Mesendoderm (in vitro differentiated cells): ENCODE data around the gene SPG11. TPM values are rescaled to one million over a fixed set of nuclear protein-coding genes. Genes with fewer than 3 reads are reported as not detected.

Experiments used
- DNase-seq: peaks from one replicate; pipeline ENCODE4 v3.0.0; 2013
- H2AK5ac ChIP-seq: 2 replicates; pipeline ENCODE4 v1.6.1; 2013; ENCODE audit warnings: low read length, inconsistent platforms
- H2BK120ac ChIP-seq: 2 replicates; pipeline ENCODE4 v1.6.1; 2013; ENCODE audit warnings: low read depth, mild to moderate bottlenecking, low read length, moderate library complexity, mixed read lengths
- H2BK15ac ChIP-seq: replicated peaks from 2 replicates; pipeline ENCODE4 v1.6.1; 2013; ENCODE audit warnings: low read depth, mild to moderate bottlenecking, moderate library complexity
- H2BK5ac ChIP-seq: 2 replicates; pipeline ENCODE4 v1.6.1; 2013; ENCODE audit warnings: low read length, inconsistent platforms
- H3K18ac ChIP-seq: 2 replicates; pipeline ENCODE4 v1.6.1; 2013; ENCODE audit warnings: mild to moderate bottlenecking, low read length, mixed read lengths
- H3K23ac ChIP-seq: one replicate; pipeline ENCODE4 v1.6.1; 2013; ENCODE audit warnings: low read length
- H3K27ac ChIP-seq: 2 replicates; pipeline ENCODE4 v1.5.1; 2013; ENCODE audit warnings: low read depth, mild to moderate bottlenecking, inconsistent platforms, low read length, moderate library complexity
- H3K27me3 ChIP-seq: 2 replicates; pipeline ENCODE4 v1.6.1; 2013; ENCODE audit warnings: low read length, control low read depth, mild to moderate bottlenecking, inconsistent platforms; ENCODE audit not compliant: insufficient read depth, poor library complexity
- H3K36me3 ChIP-seq: 2 replicates; pipeline ENCODE4 v1.6.1; 2013; ENCODE audit warnings: low read length, inconsistent platforms; ENCODE audit not compliant: control insufficient read depth, insufficient read depth
- H3K4ac ChIP-seq: one replicate; pipeline ENCODE4 v1.6.1; 2013; ENCODE audit warnings: low read depth, mild to moderate bottlenecking, low read length, moderate library complexity
- H3K4me1 ChIP-seq: 2 replicates; pipeline ENCODE4 v1.6.1; 2013; ENCODE audit warnings: low read depth, low read length, inconsistent platforms; ENCODE audit not compliant: control insufficient read depth
- H3K4me2 ChIP-seq: 2 replicates; pipeline ENCODE4 v1.6.1; 2013; ENCODE audit warnings: low read length
- H3K4me3 ChIP-seq: 2 replicates; pipeline ENCODE4 v1.5.1; 2013; ENCODE audit warnings: mild to moderate bottlenecking, low read length
- H3K56ac ChIP-seq: one replicate; pipeline ENCODE4 v1.6.1; 2013; ENCODE audit warnings: low read length
- H3K79me1 ChIP-seq: 2 replicates; pipeline ENCODE4 v1.6.1; 2013; ENCODE audit warnings: low read length, inconsistent platforms
- H3K79me2 ChIP-seq: 2 replicates; pipeline ENCODE4 v1.6.1; 2013; ENCODE audit warnings: mild to moderate bottlenecking, low read length; ENCODE audit not compliant: control insufficient read depth, insufficient read depth
- H3K9ac ChIP-seq: 2 replicates; pipeline ENCODE4 v1.6.1; 2013; ENCODE audit warnings: low read length, inconsistent platforms
- H4K5ac ChIP-seq: one replicate; pipeline ENCODE4 v1.6.1; 2013; ENCODE audit warnings: low read length
- H4K8ac ChIP-seq: one replicate; pipeline ENCODE4 v1.6.1; 2013; ENCODE audit warnings: low read depth, mild to moderate bottlenecking, control low read depth, low read length, moderate library complexity
- WGBS: extraction: QIAGEN DNeasy Blood & Tissue Kit; methylation state at CpG from one replicate; pipeline ENCODE4 v1.1.7; 2013; ENCODE audit warnings: low lambda C conversion rate, missing lambda C conversion rate; ENCODE audit not compliant: insufficient coverage; ENCODE audit errors: extremely low coverage; 5-methylcytosine and 5-hydroxymethylcytosine counted together
- polyA plus RNA-seq, 2 experiments: library from polyadenylated mRNA; stranded (reverse); fragments of 200-250 nt; gene quantifications; one replicate each; pipeline ENCODE4 v1.2.3, GENCODE V29; 2013

SPG11 gene, protein sequence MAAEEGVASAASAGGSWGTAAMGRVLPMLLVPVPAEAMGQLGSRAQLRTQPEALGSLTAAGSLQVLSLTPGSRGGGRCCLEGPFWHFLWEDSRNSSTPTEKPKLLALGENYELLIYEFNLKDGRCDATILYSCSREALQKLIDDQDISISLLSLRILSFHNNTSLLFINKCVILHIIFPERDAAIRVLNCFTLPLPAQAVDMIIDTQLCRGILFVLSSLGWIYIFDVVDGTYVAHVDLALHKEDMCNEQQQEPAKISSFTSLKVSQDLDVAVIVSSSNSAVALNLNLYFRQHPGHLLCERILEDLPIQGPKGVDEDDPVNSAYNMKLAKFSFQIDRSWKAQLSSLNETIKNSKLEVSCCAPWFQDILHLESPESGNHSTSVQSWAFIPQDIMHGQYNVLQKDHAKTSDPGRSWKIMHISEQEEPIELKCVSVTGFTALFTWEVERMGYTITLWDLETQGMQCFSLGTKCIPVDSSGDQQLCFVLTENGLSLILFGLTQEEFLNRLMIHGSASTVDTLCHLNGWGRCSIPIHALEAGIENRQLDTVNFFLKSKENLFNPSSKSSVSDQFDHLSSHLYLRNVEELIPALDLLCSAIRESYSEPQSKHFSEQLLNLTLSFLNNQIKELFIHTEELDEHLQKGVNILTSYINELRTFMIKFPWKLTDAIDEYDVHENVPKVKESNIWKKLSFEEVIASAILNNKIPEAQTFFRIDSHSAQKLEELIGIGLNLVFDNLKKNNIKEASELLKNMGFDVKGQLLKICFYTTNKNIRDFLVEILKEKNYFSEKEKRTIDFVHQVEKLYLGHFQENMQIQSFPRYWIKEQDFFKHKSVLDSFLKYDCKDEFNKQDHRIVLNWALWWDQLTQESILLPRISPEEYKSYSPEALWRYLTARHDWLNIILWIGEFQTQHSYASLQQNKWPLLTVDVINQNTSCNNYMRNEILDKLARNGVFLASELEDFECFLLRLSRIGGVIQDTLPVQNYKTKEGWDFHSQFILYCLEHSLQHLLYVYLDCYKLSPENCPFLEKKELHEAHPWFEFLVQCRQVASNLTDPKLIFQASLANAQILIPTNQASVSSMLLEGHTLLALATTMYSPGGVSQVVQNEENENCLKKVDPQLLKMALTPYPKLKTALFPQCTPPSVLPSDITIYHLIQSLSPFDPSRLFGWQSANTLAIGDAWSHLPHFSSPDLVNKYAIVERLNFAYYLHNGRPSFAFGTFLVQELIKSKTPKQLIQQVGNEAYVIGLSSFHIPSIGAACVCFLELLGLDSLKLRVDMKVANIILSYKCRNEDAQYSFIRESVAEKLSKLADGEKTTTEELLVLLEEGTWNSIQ (N-terminal part only)
- polyA plus RNA-seq (2013, experiment 1 of 2): 9.3 TPM
- polyA plus RNA-seq (2013, experiment 2 of 2): 10.2 TPM

DNA sequence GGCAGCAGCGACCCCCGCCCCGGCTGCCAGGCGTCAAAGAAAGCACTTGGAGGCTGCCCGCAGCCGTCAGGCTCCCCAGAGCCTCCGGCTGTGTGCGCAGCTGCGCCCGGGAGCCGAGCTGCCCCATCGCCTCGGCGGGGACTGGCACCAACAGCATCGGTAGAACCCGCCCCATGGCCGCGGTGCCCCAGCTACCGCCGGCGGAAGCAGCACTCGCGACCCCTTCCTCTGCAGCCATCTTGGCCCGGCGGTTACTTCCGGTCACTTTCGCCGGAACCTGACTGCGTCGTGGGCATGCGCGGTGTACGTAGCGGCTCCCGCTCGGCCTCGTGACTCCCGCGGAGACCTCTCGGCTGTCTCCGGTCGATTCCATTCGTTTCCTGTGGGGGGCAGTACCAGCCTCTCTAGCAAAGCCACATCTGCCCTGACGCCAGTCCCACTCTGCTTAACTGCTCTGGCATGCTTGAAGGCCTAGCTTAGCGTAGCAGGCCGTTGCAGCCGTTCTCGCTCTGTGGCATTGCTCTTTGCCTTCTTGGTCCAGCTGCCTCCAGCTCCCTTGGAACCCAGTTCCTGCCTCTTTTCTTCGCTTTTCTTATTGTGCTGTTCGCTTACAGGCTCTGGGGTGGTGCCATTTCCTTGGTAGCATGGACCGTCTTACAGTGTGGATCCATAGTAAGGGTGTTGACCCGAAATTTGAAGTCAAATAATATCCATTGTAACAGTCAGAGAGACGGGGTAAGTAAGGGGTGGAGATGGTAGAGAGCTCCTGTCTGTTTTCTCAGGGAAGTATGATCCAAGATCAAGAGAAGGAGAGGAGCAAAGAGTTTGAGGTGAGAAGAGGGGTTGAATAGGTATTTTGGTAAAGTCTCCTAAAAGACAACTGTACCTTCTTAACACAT, at the start of gene SPG11:
Gene SPG11, minus strand, starts transcription at position 253 of the 899 bp plus-strand sequence. Its CDS starts 15 bp downstream, at position 238.
- no peak within 1 kb of the TSS for H2AK5ac ChIP-seq
- H2BK120ac ChIP-seq: no peak within 1 kb of the TSS
- H3K79me2 ChIP-seq: peaks cover 2% of the 10 kb centered on the region
- H4K8ac ChIP-seq: no peak within 1 kb of the TSS
- no peak within 1 kb of the TSS for H2BK15ac ChIP-seq
- H3K27me3 ChIP-seq: no peaks in the 10 kb centered on the region
- H3K27ac ChIP-seq: peak within 1 kb of the TSS; percentile 58
- peaks cover 2% of the 10 kb centered on the region for H3K4me1 ChIP-seq
- peak within 1 kb of the TSS; percentile 8 for H2BK5ac ChIP-seq
- no CpG with 5 or more reads among the region's 53 CpGs for WGBS
- H3K9ac ChIP-seq: peak within 1 kb of the TSS; percentile 88
- H3K18ac ChIP-seq: peak within 1 kb of the TSS; percentile 39
- peak within 1 kb of the TSS; percentile 76 for H3K4ac ChIP-seq
- H3K36me3 ChIP-seq: no peaks in the 10 kb centered on the region
- DNase-seq: peak; percentile 99
- peak within 1 kb of the TSS; percentile 82 for H4K5ac ChIP-seq
- H3K4me3 ChIP-seq: peak within 1 kb of the TSS; percentile 78
- H3K56ac ChIP-seq: peak within 1 kb of the TSS; percentile 87
- H3K79me1 ChIP-seq: peaks cover 1% of the 10 kb centered on the region
- peak within 1 kb of the TSS; percentile 83 for H3K4me2 ChIP-seq
- no peak within 1 kb of the TSS for H3K23ac ChIP-seq

DNA sequence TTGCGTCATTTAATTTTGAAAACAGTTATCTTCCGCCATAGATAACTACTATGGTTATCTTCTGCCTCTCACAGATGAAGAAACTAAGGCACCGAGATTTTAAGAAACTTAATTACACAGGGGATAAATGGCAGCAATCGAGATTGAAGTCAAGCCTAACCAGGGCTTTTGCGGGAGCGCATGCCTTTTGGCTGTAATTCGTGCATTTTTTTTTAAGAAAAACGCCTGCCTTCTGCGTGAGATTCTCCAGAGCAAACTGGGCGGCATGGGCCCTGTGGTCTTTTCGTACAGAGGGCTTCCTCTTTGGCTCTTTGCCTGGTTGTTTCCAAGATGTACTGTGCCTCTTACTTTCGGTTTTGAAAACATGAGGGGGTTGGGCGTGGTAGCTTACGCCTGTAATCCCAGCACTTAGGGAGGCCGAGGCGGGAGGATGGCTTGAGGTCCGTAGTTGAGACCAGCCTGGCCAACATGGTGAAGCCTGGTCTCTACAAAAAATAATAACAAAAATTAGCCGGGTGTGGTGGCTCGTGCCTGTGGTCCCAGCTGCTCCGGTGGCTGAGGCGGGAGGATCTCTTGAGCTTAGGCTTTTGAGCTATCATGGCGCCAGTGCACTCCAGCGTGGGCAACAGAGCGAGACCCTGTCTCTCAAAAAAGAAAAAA, 49.0 kb upstream of the SPG11 start:
- Histone ChIP-seq H2BK120ac (no peak overlapping the region), H2BK5ac (no peak overlapping the region), H3K36me3 (peaks cover 3% of the 10 kb centered on the region), H3K27me3 (no peaks in the 10 kb centered on the region), H3K27ac (no peak overlapping the region), H3K4ac (no peak overlapping the region), H3K18ac (no peak overlapping the region), H3K9ac (peak overlapping the region; percentile 90), H3K56ac (peak overlapping the region; percentile 49), H2AK5ac (no peak overlapping the region), H3K23ac (no peak overlapping the region), H4K8ac (no peak overlapping the region), H3K4me2 (peak overlapping the region; percentile 78), H2BK15ac (no peak overlapping the region), H3K4me1 (peaks cover 2% of the 10 kb centered on the region), H4K5ac (no peak overlapping the region), H3K4me3 (no peak overlapping the region), H3K79me2 (peaks cover 4% of the 10 kb centered on the region), H3K79me1 (no peaks in the 10 kb centered on the region)
- no peak for DNase-seq
- no CpG with 5 or more reads among the region's 24 CpGs for WGBS

GRCh38 chr15:44711743-44712345, 48.4 kb upstream of the SPG11 start:
- peaks cover 4% of the 10 kb centered on the region for H3K79me2 ChIP-seq
- no peaks in the 10 kb centered on the region for H3K79me1 ChIP-seq
- H3K9ac ChIP-seq: peak overlapping the region; percentile 90
- peak overlapping the region; percentile 22 for H3K4ac ChIP-seq
- H3K4me2 ChIP-seq: peak overlapping the region; percentile 78
- peak overlapping the region; percentile 62 for H2BK5ac ChIP-seq
- peak overlapping the region; percentile 79 for H3K4me3 ChIP-seq
- H3K27me3 ChIP-seq: no peaks in the 10 kb centered on the region
- no peak overlapping the region for H2BK15ac ChIP-seq
- H4K5ac ChIP-seq: no peak overlapping the region
- peak; percentile 47 for DNase-seq
- H3K36me3 ChIP-seq: peaks cover under 1% of the 10 kb centered on the region
- H3K4me1 ChIP-seq: peaks cover 2% of the 10 kb centered on the region
- no peak overlapping the region for H2AK5ac ChIP-seq
- peak overlapping the region; percentile 94 for H3K56ac ChIP-seq
- H2BK120ac ChIP-seq: no peak overlapping the region
- H4K8ac ChIP-seq: no peak overlapping the region
- WGBS: no CpG with 5 or more reads among the region's 46 CpGs
- peak overlapping the region; percentile 82 for H3K18ac ChIP-seq
- H3K27ac ChIP-seq: no peak overlapping the region
- H3K23ac ChIP-seq: no peak overlapping the region

DNA sequence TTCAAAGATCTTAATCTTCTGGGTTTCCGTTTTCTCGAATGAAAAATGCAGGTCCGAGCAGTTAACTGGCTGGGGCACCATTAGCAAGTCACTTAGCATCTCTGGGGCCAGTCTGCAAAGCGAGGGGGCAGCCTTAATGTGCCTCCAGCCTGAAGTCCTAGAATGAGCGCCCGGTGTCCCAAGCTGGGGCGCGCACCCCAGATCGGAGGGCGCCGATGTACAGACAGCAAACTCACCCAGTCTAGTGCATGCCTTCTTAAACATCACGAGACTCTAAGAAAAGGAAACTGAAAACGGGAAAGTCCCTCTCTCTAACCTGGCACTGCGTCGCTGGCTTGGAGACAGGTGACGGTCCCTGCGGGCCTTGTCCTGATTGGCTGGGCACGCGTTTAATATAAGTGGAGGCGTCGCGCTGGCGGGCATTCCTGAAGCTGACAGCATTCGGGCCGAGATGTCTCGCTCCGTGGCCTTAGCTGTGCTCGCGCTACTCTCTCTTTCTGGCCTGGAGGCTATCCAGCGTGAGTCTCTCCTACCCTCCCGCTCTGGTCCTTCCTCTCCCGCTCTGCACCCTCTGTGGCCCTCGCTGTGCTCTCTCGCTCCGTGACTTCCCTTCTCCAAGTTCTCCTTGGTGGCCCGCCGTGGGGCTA, 47.8 kb upstream of the SPG11 start, which contains the start of the genes B2M and PATL2:
Gene B2M, plus strand, starts transcription at position 422 of the 647 bp plus-strand sequence. Its CDS starts 30 bp downstream, at position 452.
Gene PATL2, minus strand, starts transcription at position 228 of the 647 bp plus-strand sequence. CDS start 34,833 bp downstream, outside the sequence.
- H2BK15ac ChIP-seq: no peak within 1 kb of the TSS
- H3K4me3 ChIP-seq: peak within 1 kb of the TSS; percentile 79
- no peaks in the 10 kb centered on the region for H3K36me3 ChIP-seq
- no peak within 1 kb of the TSS for H4K5ac ChIP-seq
- peak within 1 kb of the TSS; percentile 62 for H2BK5ac ChIP-seq
- H3K56ac ChIP-seq: peak within 1 kb of the TSS; percentile 94
- peaks cover 2% of the 10 kb centered on the region for H3K4me1 ChIP-seq
- peaks cover 4% of the 10 kb centered on the region for H3K79me2 ChIP-seq
- peak; percentile 98 for DNase-seq
- no peaks in the 10 kb centered on the region for H3K79me1 ChIP-seq
- peak within 1 kb of the TSS; percentile 90 for H3K9ac ChIP-seq
- H3K27ac ChIP-seq: peak within 1 kb of the TSS; percentile 66
- peak within 1 kb of the TSS; percentile 82 for H3K18ac ChIP-seq
- no peak within 1 kb of the TSS for H2AK5ac ChIP-seq
- no CpG with 5 or more reads among the region's 37 CpGs for WGBS
- H2BK120ac ChIP-seq: no peak within 1 kb of the TSS
- peak within 1 kb of the TSS; percentile 22 for H3K4ac ChIP-seq
- peak within 1 kb of the TSS; percentile 78 for H3K4me2 ChIP-seq
- H3K23ac ChIP-seq: no peak within 1 kb of the TSS
- H3K27me3 ChIP-seq: no peaks in the 10 kb centered on the region
- H4K8ac ChIP-seq: no peak within 1 kb of the TSS
